Mammary epithelial cell (primary cell): ENCODE data around the gene SERPINB8.

Experiments
- CTCF ChIP-seq, 2 donors: IDR thresholded peaks in 1 of 2; conservative IDR thresholded peaks in 1 of 2; 2 replicates each; pipeline ENCODE4 v1.5.1; 2011 to 2012; ENCODE audit warnings: inconsistent platforms in 2 of 2, low read length in 2 of 2, mild to moderate bottlenecking in 2 of 2, control low read depth in 1 of 2, low read depth in 1 of 2; ENCODE audit not compliant: insufficient read depth in 1 of 2; ENCODE audit errors: extremely low read depth in 1 of 2
- EZH2 ChIP-seq: IDR thresholded peaks from 2 replicates; pipeline ENCODE4 v1.6.1; 2012; ENCODE audit warnings: low read length, inconsistent platforms, borderline replicate concordance

- no peak for TF ChIP-seq EZH2
- peak; percentile 67 to 88 for TF ChIP-seq CTCF (conservative IDR thresholded peaks at IDR 0.05 in 1 of 2, IDR thresholded peaks at IDR 0.05 in 1 of 2; ENCODE audit: extremely low read depth in 1 of 2, insufficient read depth in 1 of 2, low read depth in 1 of 2, low read length in 2 of 2)
Measured at GRCh38 chr18:63936156-63936931, 33.5 kb upstream of the SERPINB8 start.
